Activated CD4-positive, alpha-beta T cell treated with anti-CD3 and anti-CD28 coated beads, Interleukin-2, amount 10 ng/mL, durations not matched to agents 24 days and 14 days (primary cell): ENCODE measurements around the gene TMEM125. TPM values are rescaled to one million over a fixed set of nuclear protein-coding genes. Genes with fewer than 3 reads are reported as not detected.

Source experiments
- DNase-seq: peaks from one replicate; pipeline ENCODE4 v3.0.0; 2022
- H3K27ac Mint-ChIP-seq: one replicate; pipeline ENCODE4 v1.8.0; 2022; ENCODE audit warnings: mild to moderate bottlenecking, mixed read lengths
- H3K27me3 Mint-ChIP-seq: one replicate; pipeline ENCODE4 v1.8.0; 2022; ENCODE audit warnings: mixed read lengths
- H3K36me3 Mint-ChIP-seq: one replicate; pipeline ENCODE4 v1.8.0; 2022; ENCODE audit warnings: low read depth, mild to moderate bottlenecking, mixed read lengths
- H3K4me1 Mint-ChIP-seq: one replicate; pipeline ENCODE4 v1.8.0; 2021; ENCODE audit warnings: mixed read lengths
- H3K4me3 Mint-ChIP-seq: one replicate; pipeline ENCODE4 v1.8.0; 2022; ENCODE audit warnings: mild to moderate bottlenecking, moderate library complexity, mixed read lengths
- H3K9me3 Mint-ChIP-seq: one replicate; pipeline ENCODE4 v1.8.0; 2021; ENCODE audit warnings: mixed read lengths
- intact Hi-C: fragments of 100-400 bp; cut with micrococcal nuclease; formaldehyde crosslinking; loops from one replicate; pipeline ENCODE4 v1.15.1; 2023
- total RNA-seq: library from RNA; stranded (reverse); gene quantifications from 2 replicates; pipeline ENCODE4 v1.2.3, GENCODE V29; 2022

TMEM125 gene
- total RNA-seq, 1 donor from 2014 or later = not detected

DNA sequence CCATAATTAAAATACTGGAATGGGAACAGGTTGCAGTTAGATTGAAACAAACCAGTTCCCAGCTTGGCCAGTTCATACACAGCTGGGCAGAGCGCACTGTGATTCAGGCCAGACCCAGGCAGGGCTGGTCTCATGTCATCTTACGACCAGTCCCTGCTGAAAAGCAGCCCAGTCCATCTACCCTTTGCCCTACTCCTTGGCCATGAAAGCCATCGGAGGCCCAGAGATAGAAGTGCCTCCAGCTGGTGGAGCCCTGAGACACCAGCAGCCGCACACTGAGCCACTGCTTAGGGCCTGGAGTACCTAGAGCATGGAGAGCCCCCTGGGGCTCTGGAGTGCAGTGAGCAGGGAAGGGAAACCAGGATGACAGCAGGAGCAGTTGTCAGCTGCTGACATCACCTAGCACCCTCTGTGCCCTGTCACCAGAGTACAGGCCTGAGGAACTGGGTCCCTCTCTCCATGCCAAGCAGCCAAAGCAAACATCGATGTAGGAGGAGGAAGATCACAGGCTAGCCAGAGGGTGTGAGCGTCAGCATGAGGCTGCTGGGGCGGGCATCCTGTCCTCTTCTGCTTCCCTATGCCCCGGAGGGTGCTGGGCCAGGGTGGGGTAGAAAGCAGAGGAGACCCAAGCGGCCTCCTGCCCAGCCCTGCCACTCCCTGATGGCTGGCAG is 34.2 kb upstream of the TMEM125 start:
- H3K4me3 Mint-ChIP-seq = no peak overlapping the region
- H3K4me1 Mint-ChIP-seq = peaks cover 12% of the 10 kb centered on the region
- intact Hi-C loops = no loop called here
- DNase-seq = no peak
- H3K27me3 Mint-ChIP-seq = peaks cover under 1% of the 10 kb centered on the region
- H3K9me3 Mint-ChIP-seq = no peaks in the 10 kb centered on the region
- no peak overlapping the region for H3K27ac Mint-ChIP-seq
- H3K36me3 Mint-ChIP-seq = no peaks in the 10 kb centered on the region

DNA sequence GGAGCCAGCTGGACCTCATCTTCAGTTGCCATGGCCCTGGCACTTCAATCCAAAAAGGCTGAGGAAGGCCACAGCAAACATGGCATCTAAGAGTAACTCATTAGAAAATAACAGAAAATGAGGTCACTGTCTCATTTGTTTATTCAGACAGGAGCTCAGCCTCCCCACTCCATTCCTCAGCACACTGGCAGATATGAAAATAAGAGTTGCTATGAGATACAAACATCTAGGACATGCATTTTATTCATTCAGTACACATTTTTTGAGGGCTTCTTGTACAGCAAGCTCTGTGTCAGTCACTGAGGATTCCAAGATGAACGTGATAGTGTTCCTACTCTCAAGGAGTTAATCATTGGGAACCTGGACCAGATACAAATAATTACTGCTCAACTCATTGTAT is 32.7 kb upstream of the TMEM125 start:
- H3K9me3 Mint-ChIP-seq = no peaks in the 10 kb centered on the region
- H3K27me3 Mint-ChIP-seq = no peaks in the 10 kb centered on the region
- intact Hi-C loops = no loop called here
- no peak overlapping the region for H3K4me3 Mint-ChIP-seq
- no peak overlapping the region for H3K27ac Mint-ChIP-seq
- no peak for DNase-seq
- H3K4me1 Mint-ChIP-seq = peaks cover 12% of the 10 kb centered on the region
- no peaks in the 10 kb centered on the region for H3K36me3 Mint-ChIP-seq

DNA sequence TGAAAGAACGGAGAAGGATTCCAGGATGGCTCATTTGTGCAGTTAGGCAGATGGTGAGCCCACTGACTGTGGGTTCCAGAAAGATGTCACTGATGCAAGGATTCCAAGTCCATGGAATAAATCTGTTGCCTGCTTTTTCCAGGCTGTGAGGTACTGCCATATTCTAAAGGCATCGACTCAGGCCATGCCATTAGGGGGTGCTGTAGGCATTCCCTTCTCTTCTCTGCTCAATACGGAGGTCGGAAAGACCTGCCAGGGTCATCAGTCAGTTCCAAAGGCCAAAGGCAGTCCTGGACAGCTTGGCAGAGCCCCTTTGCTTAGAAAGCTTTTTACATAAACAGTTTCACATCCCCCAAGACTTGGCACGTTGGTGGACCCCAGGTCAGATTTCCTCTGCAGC is 31.7 kb upstream of the TMEM125 start:
- H3K9me3 Mint-ChIP-seq = no peaks in the 10 kb centered on the region
- peaks cover 12% of the 10 kb centered on the region for H3K4me1 Mint-ChIP-seq
- intact Hi-C loops = loop anchor here (1.0 kb wide), 2 partner anchors 120 to 176 kb away; partner anchors contain the start of gene CDC20
- no peaks in the 10 kb centered on the region for H3K36me3 Mint-ChIP-seq
- no peak overlapping the region for H3K27ac Mint-ChIP-seq
- no peaks in the 10 kb centered on the region for H3K27me3 Mint-ChIP-seq
- DNase-seq = peak; percentile 84
- H3K4me3 Mint-ChIP-seq = no peak overlapping the region

GRCh38 chr1:43238991-43239469 is 30.8 kb upstream of the TMEM125 start:
- Mint-ChIP-seq H3K4me3 (no peak overlapping the region), H3K9me3 (no peaks in the 10 kb centered on the region), H3K27ac (peak overlapping the region; percentile 40), H3K4me1 (peaks cover 12% of the 10 kb centered on the region), H3K36me3 (no peaks in the 10 kb centered on the region), H3K27me3 (no peaks in the 10 kb centered on the region)
- DNase-seq = no peak
- intact Hi-C loops = loop anchor here (1.0 kb wide), 2 partner anchors 119 to 175 kb away; partner anchors contain the start of gene CDC20

DNA sequence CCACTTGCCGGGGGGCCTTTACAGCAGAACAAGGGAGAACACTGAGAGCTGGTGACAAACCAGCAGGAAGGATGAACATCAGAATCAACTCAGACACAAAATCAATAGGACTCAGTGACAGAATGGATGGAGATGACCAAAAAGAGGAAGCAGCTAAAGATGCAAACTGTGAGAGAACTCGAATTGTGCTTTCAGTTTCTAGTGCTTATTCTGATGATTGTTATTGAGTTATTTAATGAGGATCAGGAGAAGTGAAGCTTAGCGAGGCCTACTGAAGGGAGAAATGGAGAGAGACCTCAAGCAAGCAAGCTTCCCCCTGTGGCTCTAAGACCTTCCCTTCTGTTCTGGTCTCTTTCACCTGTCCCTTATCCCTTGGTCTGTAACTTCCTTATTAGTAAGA is 30.3 kb upstream of the TMEM125 start:
- Mint-ChIP-seq H3K9me3 (no peaks in the 10 kb centered on the region), H3K27me3 (no peaks in the 10 kb centered on the region), H3K36me3 (no peaks in the 10 kb centered on the region), H3K4me1 (peaks cover 12% of the 10 kb centered on the region), H3K4me3 (no peak overlapping the region), H3K27ac (no peak overlapping the region)
- no peak for DNase-seq
- intact Hi-C loops = no loop called here

- no peaks in the 10 kb centered on the region for H3K36me3 Mint-ChIP-seq
- peaks cover 8% of the 10 kb centered on the region for H3K27me3 Mint-ChIP-seq
- intact Hi-C loops = no loop called here
- H3K27ac Mint-ChIP-seq = no peak overlapping the region
- H3K9me3 Mint-ChIP-seq = no peaks in the 10 kb centered on the region
- H3K4me1 Mint-ChIP-seq = peaks cover 12% of the 10 kb centered on the region
- no peak overlapping the region for H3K4me3 Mint-ChIP-seq
- no peak for DNase-seq
Measured at GRCh38 chr1:43241413-43241836, 28.4 kb upstream of the TMEM125 start.

GRCh38 chr1:43243299-43243698 is 26.5 kb upstream of the TMEM125 start:
- intact Hi-C loops = no loop called here
- no peak for DNase-seq
- H3K9me3 Mint-ChIP-seq = peaks cover 6% of the 10 kb centered on the region
- peaks cover 10% of the 10 kb centered on the region for H3K4me1 Mint-ChIP-seq
- peaks cover 12% of the 10 kb centered on the region for H3K27me3 Mint-ChIP-seq
- no peak overlapping the region for H3K4me3 Mint-ChIP-seq
- H3K36me3 Mint-ChIP-seq = peaks cover 2% of the 10 kb centered on the region
- no peak overlapping the region for H3K27ac Mint-ChIP-seq

DNA sequence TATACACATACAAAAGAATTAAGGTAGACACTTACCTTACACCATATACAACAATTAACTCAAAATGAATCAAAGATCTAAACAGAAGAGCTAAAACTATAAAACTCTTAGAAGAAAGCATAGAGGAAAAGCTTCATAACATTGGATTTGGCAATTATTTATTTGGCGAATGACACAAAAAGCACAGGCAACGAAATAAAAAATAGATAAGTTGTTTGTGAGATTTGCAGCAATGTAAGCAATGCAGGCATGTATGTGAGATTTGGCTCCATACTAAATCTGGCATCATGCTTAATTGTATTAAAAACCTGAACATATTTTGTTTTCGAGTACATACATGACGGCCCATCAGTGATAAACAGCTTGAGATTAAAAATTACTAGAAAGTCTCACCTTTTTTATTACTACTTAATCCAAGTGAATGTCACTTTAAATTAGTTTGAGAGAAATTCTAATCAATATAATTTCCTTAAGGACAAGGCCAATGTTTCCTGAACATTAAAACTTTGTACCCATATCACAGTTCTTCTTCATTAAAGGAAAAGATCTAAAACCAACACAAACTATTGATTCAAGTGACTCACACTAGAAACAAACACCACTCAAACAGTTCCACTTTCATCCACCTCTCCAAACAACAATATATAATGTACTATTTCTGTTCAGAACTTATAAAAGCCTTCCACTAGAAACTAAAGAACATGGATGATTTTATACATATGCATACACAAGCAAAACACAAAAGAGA is 23.1 kb upstream of the TMEM125 start:
- no peak for DNase-seq
- no peak overlapping the region for H3K27ac Mint-ChIP-seq
- H3K27me3 Mint-ChIP-seq = peaks cover 23% of the 10 kb centered on the region
- intact Hi-C loops = no loop called here
- H3K4me3 Mint-ChIP-seq = no peak overlapping the region
- peaks cover 6% of the 10 kb centered on the region for H3K9me3 Mint-ChIP-seq
- no peaks in the 10 kb centered on the region for H3K4me1 Mint-ChIP-seq
- H3K36me3 Mint-ChIP-seq = peaks cover 2% of the 10 kb centered on the region

DNA sequence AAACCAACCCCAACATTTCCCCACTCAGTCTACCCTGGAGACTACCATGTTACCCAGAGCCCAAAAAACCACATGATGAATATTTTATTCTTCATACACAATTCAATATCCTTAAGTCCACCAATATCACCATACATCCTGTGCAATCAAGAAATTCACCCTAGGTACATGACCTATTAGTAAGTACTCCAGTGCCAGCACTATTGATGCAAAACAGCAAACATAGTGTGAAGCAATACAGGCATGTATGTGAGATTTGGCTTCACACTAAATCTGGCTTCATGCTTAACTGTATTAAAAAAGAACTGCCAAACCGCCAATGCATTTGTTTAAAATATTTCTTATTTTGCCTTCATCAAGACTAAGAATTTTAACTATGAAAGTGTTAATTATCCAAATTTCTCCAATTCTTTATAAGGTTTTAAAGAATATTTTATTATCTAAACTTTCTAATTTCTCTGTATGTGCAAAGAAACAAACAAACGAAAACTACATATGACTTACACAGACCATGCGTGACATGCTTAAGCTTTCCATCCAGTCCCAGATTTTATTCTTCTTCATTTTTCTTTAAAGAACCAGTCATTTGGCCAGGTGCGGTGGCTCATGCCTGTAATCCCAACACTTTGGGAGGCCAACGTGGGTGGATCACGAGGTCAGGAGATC is 22.4 kb upstream of the TMEM125 start:
- H3K4me1 Mint-ChIP-seq = no peaks in the 10 kb centered on the region
- no peak for DNase-seq
- no peak overlapping the region for H3K27ac Mint-ChIP-seq
- H3K4me3 Mint-ChIP-seq = no peak overlapping the region
- H3K9me3 Mint-ChIP-seq = peaks cover 6% of the 10 kb centered on the region
- peaks cover 2% of the 10 kb centered on the region for H3K36me3 Mint-ChIP-seq
- intact Hi-C loops = no loop called here
- H3K27me3 Mint-ChIP-seq = peaks cover 26% of the 10 kb centered on the region

DNA sequence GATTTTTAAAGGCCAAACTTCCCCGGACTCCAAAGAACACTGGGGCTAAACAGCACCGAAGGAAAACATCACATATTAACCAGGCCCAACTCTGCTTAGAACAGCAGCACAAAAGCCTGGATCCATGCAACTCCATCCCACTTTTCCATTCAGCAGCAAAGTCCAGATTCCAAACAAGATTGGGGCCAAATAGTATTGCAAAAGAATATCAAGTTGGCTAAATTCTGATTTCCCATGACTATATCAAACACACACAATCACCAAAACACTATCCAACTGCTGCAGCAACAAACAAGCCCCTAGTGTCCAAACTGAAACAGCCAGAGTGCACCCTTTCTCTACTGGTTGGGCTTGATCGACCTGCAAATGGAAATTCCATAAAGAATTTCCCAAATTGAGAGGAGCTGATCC is 19.4 kb upstream of the TMEM125 start:
- H3K27me3 Mint-ChIP-seq = peaks cover 33% of the 10 kb centered on the region

DNA sequence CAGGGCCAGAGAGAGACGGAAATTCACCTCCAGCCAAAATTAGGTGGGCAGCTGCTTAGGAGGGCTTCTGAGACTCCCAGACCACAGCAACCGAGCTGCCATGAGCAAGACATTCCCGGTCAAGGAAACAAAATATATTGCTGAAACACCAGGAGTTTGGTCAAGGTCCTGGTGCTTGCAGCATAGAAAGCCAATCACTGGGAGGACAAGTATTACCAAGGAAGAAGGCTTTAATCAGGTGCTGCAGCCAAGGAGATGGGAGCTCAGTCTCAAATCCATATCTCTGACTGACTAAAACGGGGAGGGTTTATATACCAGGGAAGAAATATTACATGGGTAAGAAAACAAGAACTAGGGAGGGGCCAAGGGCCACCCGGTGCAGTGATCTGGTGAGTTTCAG is 18.8 kb upstream of the TMEM125 start:
- H3K9me3 Mint-ChIP-seq = peaks cover 6% of the 10 kb centered on the region
- peaks cover 29% of the 10 kb centered on the region for H3K27me3 Mint-ChIP-seq
- DNase-seq = no peak
- no peak overlapping the region for H3K4me3 Mint-ChIP-seq
- no peaks in the 10 kb centered on the region for H3K4me1 Mint-ChIP-seq
- peaks cover 2% of the 10 kb centered on the region for H3K36me3 Mint-ChIP-seq
- no peak overlapping the region for H3K27ac Mint-ChIP-seq
- intact Hi-C loops = no loop called here

More for the DNA sequence above, 19.4 kb upstream of the TMEM125 start:
- Mint-ChIP-seq H3K4me1 (no peaks in the 10 kb centered on the region), H3K36me3 (peaks cover 2% of the 10 kb centered on the region), H3K4me3 (no peak overlapping the region), H3K27ac (no peak overlapping the region), H3K9me3 (peaks cover 6% of the 10 kb centered on the region)
- DNase-seq = no peak
- intact Hi-C loops = no loop called here

GRCh38 chr1:43252225-43252624 is 17.6 kb upstream of the TMEM125 start:
- DNase-seq = no peak
- H3K4me1 Mint-ChIP-seq = no peaks in the 10 kb centered on the region
- no peak overlapping the region for H3K27ac Mint-ChIP-seq
- peaks cover 25% of the 10 kb centered on the region for H3K27me3 Mint-ChIP-seq
- intact Hi-C loops = no loop called here
- peaks cover under 1% of the 10 kb centered on the region for H3K9me3 Mint-ChIP-seq
- no peak overlapping the region for H3K4me3 Mint-ChIP-seq
- no peaks in the 10 kb centered on the region for H3K36me3 Mint-ChIP-seq

DNA sequence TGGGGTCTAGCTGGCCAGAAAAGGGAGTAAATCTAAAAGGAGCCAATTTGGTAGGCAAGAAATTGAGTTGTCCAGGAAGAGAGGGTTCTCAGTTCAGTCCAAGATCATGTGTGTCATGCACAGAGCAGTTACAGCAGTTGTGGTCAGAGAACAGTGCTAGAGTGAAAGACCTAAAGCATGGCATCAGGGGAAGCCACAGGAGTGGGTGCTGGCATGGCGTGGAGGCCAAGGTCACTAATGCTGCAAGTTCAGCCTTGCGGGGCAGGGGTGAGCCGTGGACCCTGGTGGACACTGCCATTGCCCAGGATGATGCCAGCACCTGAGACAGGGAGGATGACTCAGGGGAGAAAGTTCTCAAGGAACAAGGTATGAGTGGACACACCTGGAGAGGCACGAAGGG is 16.6 kb upstream of the TMEM125 start:
- H3K4me3 Mint-ChIP-seq = no peak overlapping the region
- no peak for DNase-seq
- no peaks in the 10 kb centered on the region for H3K36me3 Mint-ChIP-seq
- H3K9me3 Mint-ChIP-seq = peaks cover 4% of the 10 kb centered on the region
- H3K27me3 Mint-ChIP-seq = peaks cover 25% of the 10 kb centered on the region
- H3K4me1 Mint-ChIP-seq = no peaks in the 10 kb centered on the region
- intact Hi-C loops = no loop called here
- H3K27ac Mint-ChIP-seq = no peak overlapping the region

- no peak overlapping the region for H3K4me3 Mint-ChIP-seq
- H3K4me1 Mint-ChIP-seq = no peaks in the 10 kb centered on the region
- intact Hi-C loops = no loop called here
- peaks cover 10% of the 10 kb centered on the region for H3K9me3 Mint-ChIP-seq
- H3K27ac Mint-ChIP-seq = no peak overlapping the region
- no peaks in the 10 kb centered on the region for H3K36me3 Mint-ChIP-seq
- H3K27me3 Mint-ChIP-seq = peaks cover 25% of the 10 kb centered on the region
- DNase-seq = no peak
Measured at GRCh38 chr1:43253876-43254275, 15.9 kb upstream of the TMEM125 start.
